Neural progenitor cell (in vitro differentiated cells): ENCODE results near the gene VAT1L. TPM values are rescaled to one million over a fixed set of nuclear protein-coding genes. Genes with fewer than 3 reads are reported as not detected.
A peak's percentile ranks its signal among the peaks of the same experiment; 100 is the strongest.

Experiments
- DNase-seq: peaks from one replicate; pipeline ENCODE4 v3.0.0-alpha.2; 2016; ENCODE audit warnings: low spot score
- H2AFZ ChIP-seq: fragments of 200-600 bp; sonication (generic); replicated peaks from 2 replicates; pipeline ENCODE4 v1.6.1; 2016; ENCODE audit warnings: antibody characterized with exemption
- H3F3A ChIP-seq: fragments of 200-600 bp; sonication (generic); 2 replicates; pipeline ENCODE4 v1.6.1; 2016; ENCODE audit warnings: antibody characterized with exemption, low read depth
- H3K27ac ChIP-seq: fragments of 200-600 bp; sonication (generic); 2 replicates; pipeline ENCODE4 v1.5.1; 2016; ENCODE audit warnings: mild to moderate bottlenecking
- H3K27me3 ChIP-seq: fragments of 200-600 bp; sonication (generic); 2 replicates; pipeline ENCODE4 v1.6.1; 2016; ENCODE audit warnings: mild to moderate bottlenecking, moderate library complexity
- H3K36me3 ChIP-seq: fragments of 200-600 bp; sonication (generic); 2 replicates; pipeline ENCODE4 v1.5.1; 2016
- H3K4me1 ChIP-seq: fragments of 200-600 bp; sonication (generic); 2 replicates; pipeline ENCODE4 v1.6.1; 2016; ENCODE audit warnings: mixed run types
- H3K4me2 ChIP-seq: fragments of 200-600 bp; sonication (generic); 2 replicates; pipeline ENCODE4 v1.6.1; 2016
- H3K4me3 ChIP-seq: fragments of 200-600 bp; sonication (generic); 2 replicates; pipeline ENCODE4 v1.5.1; 2016
- H3K79me2 ChIP-seq: fragments of 200-600 bp; sonication (generic); 2 replicates; pipeline ENCODE4 v1.6.1; 2016; ENCODE audit warnings: low read depth
- H3K9ac ChIP-seq: fragments of 200-600 bp; sonication (generic); 2 replicates; pipeline ENCODE4 v1.6.1; 2016
- H3K9me3 ChIP-seq: fragments of 200-600 bp; sonication (generic); 2 replicates; pipeline ENCODE4 v1.5.1; 2016; ENCODE audit warnings: low read depth
- H4K20me1 ChIP-seq: fragments of 200-600 bp; sonication (generic); 2 replicates; pipeline ENCODE4 v1.6.1; 2016; ENCODE audit warnings: low read depth
- H3K27ac Mint-ChIP-seq: 3 replicates; pipeline ENCODE4 v1.8.0; 2021; ENCODE audit warnings: mixed read lengths
- H3K27me3 Mint-ChIP-seq: 2 replicates; pipeline ENCODE4 v1.8.0; 2022; ENCODE audit warnings: low read depth, mild to moderate bottlenecking, inconsistent platforms, moderate library complexity, mixed read lengths; ENCODE audit not compliant: insufficient read depth
- H3K36me3 Mint-ChIP-seq: 3 replicates; pipeline ENCODE4 v1.8.0; 2021; ENCODE audit warnings: mixed read lengths
- H3K4me1 Mint-ChIP-seq: 3 replicates; pipeline ENCODE4 v1.8.0; 2021; ENCODE audit warnings: mixed read lengths
- H3K4me3 Mint-ChIP-seq: 3 replicates; pipeline ENCODE4 v1.8.0; 2021; ENCODE audit warnings: mild to moderate bottlenecking, moderate library complexity, mixed read lengths
- H3K9me3 Mint-ChIP-seq: 3 replicates; pipeline ENCODE4 v1.8.0; 2020; ENCODE audit warnings: mixed read lengths
- EZH2 ChIP-seq: fragments of 200-600 bp; sonication (generic); IDR thresholded peaks from 2 replicates; pipeline ENCODE4 v1.6.1; 2017; ENCODE audit warnings: antibody characterized with exemption, mild to moderate bottlenecking, moderate library complexity
- EZH2phosphoT487 ChIP-seq: fragments of 200-600 bp; sonication (generic); IDR thresholded peaks from 2 replicates; pipeline ENCODE4 v1.6.1; 2017; ENCODE audit warnings: antibody characterized with exemption
- total RNA-seq: library from RNA; depleted of rRNA; stranded (reverse); fragments of >200 nt; gene quantifications from 2 replicates; pipeline ENCODE4 v1.2.3, GENCODE V29; 2015; ENCODE audit warnings: low replicate concordance
- TF ChIP-seq, protein P1 (sequence below): fragments of 200-600 bp; sonication (generic); IDR thresholded peaks from 2 replicates; pipeline ENCODE4 v1.5.1; 2017; ENCODE audit warnings: antibody characterized with exemption, mild to moderate bottlenecking

Gene VAT1L
- total RNA-seq, 1 donor from 2014 or later, result 43.2 TPM

DNA sequence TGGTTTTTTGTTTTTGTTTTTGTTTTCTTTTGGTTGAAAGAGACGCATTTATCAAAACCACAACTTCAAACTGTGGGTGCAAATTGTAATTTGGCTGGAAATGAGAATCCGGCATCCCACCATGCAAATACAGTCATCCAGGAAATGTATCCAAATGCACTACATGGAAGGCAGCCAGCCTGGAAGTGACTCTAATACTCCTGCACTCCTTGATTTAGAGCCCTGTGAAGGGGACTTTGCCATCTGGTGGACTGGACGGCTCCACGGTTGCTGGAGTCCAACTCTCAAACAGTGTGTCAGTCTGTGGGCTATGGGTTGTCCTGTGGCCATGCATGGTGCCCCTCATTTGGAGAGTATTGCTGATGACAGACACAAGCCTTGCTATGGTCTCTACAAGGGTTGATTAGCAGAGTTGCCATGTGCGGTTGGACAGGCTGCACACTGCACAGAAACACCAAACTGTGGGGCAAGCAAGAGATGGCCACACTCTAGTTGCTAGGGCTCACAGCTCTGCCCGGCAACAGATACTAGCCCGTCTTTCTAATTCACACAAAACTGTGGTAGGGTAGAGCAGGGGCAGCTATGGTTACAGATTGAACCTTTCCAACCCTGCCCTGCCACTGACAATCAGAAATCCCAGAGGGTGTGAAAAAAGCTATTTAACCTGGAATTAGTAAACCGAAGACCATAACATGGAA is 62.4 kb downstream of the VAT1L start:
- peaks cover 10% of the 10 kb centered on the region for H3K36me3 Mint-ChIP-seq
- Histone ChIP-seq H3K79me2 (no peaks in the 10 kb centered on the region), H3K4me1 (peaks cover 8% of the 10 kb centered on the region), H3K9ac (no peak overlapping the region), H3K4me3 (no peak overlapping the region), H3K27ac (no peak overlapping the region), H2AFZ (no peak overlapping the region), H3K36me3 (no peaks in the 10 kb centered on the region), H3K4me2 (no peak overlapping the region), H4K20me1 (no peaks in the 10 kb centered on the region), H3K9me3 (no peaks in the 10 kb centered on the region), H3K27me3 (no peaks in the 10 kb centered on the region), H3F3A (peaks cover under 1% of the 10 kb centered on the region)
- no peak overlapping the region for H3K27ac Mint-ChIP-seq
- H3K27me3 Mint-ChIP-seq, result peaks cover under 1% of the 10 kb centered on the region
- TF ChIP-seq EZH2phosphoT487, result no peak
- DNase-seq, result no peak
- H3K4me3 Mint-ChIP-seq, result no peak overlapping the region
- H3K9me3 Mint-ChIP-seq, result no peaks in the 10 kb centered on the region
- peaks cover 26% of the 10 kb centered on the region for H3K4me1 Mint-ChIP-seq

DNA sequence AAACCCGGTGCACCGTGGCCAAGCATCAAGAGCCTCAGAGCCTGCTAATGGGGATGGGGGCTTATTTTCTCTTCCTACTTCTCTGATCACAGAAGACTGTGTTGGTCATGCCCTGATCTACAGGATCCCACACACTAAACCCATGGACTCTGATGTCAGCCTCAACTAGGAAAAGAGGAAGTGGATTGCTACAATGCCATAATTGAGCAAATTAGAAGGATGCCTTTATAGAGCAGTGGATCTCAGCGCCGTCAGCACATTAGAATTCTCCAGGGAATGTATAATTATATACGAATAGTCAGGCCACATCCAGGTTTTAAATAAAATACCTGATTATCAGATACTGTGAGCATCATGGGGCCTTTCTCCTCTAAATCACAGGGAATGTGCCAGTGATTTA is 64.8 kb downstream of the VAT1L start:
- no peaks in the 10 kb centered on the region for H3K36me3 ChIP-seq
- peak overlapping the region; percentile 43 for H3K27ac Mint-ChIP-seq

DNA sequence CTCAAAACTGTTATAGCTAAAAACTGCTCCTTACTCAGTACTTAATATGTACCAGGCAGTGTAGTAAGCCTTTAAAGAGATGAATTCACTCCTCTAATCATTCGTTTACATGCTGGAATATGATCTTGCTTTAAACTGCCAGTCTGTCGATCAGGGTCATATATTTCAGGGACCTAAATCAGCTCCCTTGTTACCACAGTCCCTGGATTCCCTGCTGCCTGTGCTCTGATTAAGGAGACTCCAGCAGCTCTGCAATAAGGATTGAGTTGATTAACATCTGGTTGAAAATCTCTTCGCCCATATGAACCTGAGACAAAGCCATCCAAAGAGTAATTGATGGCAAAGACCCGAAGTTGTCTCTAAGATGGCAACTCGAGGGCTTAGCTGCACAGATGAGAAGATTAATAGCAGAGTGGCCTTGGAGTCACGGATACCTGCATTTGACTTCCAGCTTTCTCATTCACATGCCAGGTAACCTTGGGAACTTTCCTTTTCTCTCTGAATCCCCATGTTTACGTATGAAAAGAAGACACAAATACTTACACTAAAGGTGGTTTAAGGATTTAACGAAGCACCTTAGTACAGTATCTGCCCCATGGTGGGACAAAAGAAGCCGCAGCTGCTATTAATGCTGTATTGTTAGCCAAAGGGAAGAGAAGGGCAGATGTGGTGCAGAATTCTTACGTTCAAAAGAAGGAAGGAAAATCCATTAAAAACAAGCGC is 68.2 kb downstream of the VAT1L start:
- H3F3A ChIP-seq, result peaks cover 14% of the 10 kb centered on the region
- peaks cover 7% of the 10 kb centered on the region for H3K36me3 Mint-ChIP-seq
- no peak overlapping the region for H3K4me3 Mint-ChIP-seq
- no peak overlapping the region for H3K27ac Mint-ChIP-seq
- H3K4me3 ChIP-seq, result no peak overlapping the region
- no peak overlapping the region for H3K9ac ChIP-seq
- peak overlapping the region; percentile 57 for H3K4me2 ChIP-seq
- H3K27ac ChIP-seq, result no peak overlapping the region
- H3K27me3 Mint-ChIP-seq, result peaks cover 8% of the 10 kb centered on the region
- H3K79me2 ChIP-seq, result no peaks in the 10 kb centered on the region
- H3K9me3 Mint-ChIP-seq, result no peaks in the 10 kb centered on the region
- H2AFZ ChIP-seq, result no peak overlapping the region
- peak; percentile 12 for DNase-seq
- H3K27me3 ChIP-seq, result no peaks in the 10 kb centered on the region
- H3K9me3 ChIP-seq, result no peaks in the 10 kb centered on the region
- TF ChIP-seq, protein P1, sequence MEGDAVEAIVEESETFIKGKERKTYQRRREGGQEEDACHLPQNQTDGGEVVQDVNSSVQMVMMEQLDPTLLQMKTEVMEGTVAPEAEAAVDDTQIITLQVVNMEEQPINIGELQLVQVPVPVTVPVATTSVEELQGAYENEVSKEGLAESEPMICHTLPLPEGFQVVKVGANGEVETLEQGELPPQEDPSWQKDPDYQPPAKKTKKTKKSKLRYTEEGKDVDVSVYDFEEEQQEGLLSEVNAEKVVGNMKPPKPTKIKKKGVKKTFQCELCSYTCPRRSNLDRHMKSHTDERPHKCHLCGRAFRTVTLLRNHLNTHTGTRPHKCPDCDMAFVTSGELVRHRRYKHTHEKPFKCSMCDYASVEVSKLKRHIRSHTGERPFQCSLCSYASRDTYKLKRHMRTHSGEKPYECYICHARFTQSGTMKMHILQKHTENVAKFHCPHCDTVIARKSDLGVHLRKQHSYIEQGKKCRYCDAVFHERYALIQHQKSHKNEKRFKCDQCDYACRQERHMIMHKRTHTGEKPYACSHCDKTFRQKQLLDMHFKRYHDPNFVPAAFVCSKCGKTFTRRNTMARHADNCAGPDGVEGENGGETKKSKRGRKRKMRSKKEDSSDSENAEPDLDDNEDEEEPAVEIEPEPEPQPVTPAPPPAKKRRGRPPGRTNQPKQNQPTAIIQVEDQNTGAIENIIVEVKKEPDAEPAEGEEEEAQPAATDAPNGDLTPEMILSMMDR, result no peak
- TF ChIP-seq EZH2 (no peak), EZH2phosphoT487 (no peak)
- no peaks in the 10 kb centered on the region for H4K20me1 ChIP-seq
- H3K4me1 ChIP-seq, result peaks cover 13% of the 10 kb centered on the region
- peaks cover 24% of the 10 kb centered on the region for H3K4me1 Mint-ChIP-seq
- H3K36me3 ChIP-seq, result no peaks in the 10 kb centered on the region

More for the DNA sequence above, 64.8 kb downstream of the VAT1L start:
- no peak overlapping the region for H3K4me3 Mint-ChIP-seq
- no peak overlapping the region for H3K9ac ChIP-seq
- H3K27ac ChIP-seq, result no peak overlapping the region
- TF ChIP-seq, protein P1, result no peak
- TF ChIP-seq EZH2phosphoT487 (no peak), EZH2 (no peak)
- H2AFZ ChIP-seq, result no peak overlapping the region
- no peak overlapping the region for H3K4me2 ChIP-seq
- peaks cover 13% of the 10 kb centered on the region for H3K4me1 ChIP-seq
- H3K9me3 ChIP-seq, result no peaks in the 10 kb centered on the region
- no peaks in the 10 kb centered on the region for H3K27me3 ChIP-seq
- H3K36me3 Mint-ChIP-seq, result peaks cover 7% of the 10 kb centered on the region
- peaks cover 23% of the 10 kb centered on the region for H3K4me1 Mint-ChIP-seq
- peaks cover 14% of the 10 kb centered on the region for H3F3A ChIP-seq
- no peaks in the 10 kb centered on the region for H3K79me2 ChIP-seq
- no peaks in the 10 kb centered on the region for H3K9me3 Mint-ChIP-seq
- H3K27me3 Mint-ChIP-seq, result no peaks in the 10 kb centered on the region
- H3K4me3 ChIP-seq, result no peak overlapping the region
- no peak for DNase-seq
- H4K20me1 ChIP-seq, result no peaks in the 10 kb centered on the region

DNA sequence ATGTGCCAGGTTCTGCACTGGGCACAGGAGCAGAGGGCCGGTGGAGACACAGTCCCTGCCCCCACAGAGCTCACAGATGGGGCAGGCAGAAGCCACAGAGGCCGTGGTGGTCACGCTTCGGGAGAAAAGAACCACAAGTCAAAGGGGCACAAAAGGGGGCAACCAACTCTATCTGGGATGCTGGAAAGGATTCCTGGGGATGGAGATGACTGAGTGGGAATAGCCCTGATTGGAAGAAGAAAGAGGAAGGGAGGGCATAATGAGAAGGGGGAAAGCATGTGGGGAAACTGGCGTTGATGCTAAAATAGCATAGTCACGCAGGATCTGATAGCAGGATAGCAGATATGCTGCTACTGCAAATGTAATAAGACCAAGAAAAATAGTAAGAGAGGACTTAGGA is 69.7 kb downstream of the VAT1L start:
- peaks cover 13% of the 10 kb centered on the region for H3K36me3 Mint-ChIP-seq
- peaks cover 21% of the 10 kb centered on the region for H3K4me1 Mint-ChIP-seq
- H3K9ac ChIP-seq, result no peak overlapping the region
- no peak overlapping the region for H3K4me2 ChIP-seq
- no peaks in the 10 kb centered on the region for H3K9me3 ChIP-seq
- no peak overlapping the region for H2AFZ ChIP-seq
- no peaks in the 10 kb centered on the region for H3K27me3 ChIP-seq
- peaks cover 13% of the 10 kb centered on the region for H3K4me1 ChIP-seq
- H3F3A ChIP-seq, result peaks cover 14% of the 10 kb centered on the region
- H3K4me3 ChIP-seq, result no peak overlapping the region
- no peak for TF ChIP-seq EZH2
- TF ChIP-seq, protein P1, result no peak
- no peak for TF ChIP-seq EZH2phosphoT487
- H3K9me3 Mint-ChIP-seq, result no peaks in the 10 kb centered on the region
- DNase-seq, result no peak
- H3K27me3 Mint-ChIP-seq, result peaks cover 8% of the 10 kb centered on the region
- no peaks in the 10 kb centered on the region for H4K20me1 ChIP-seq
- no peak overlapping the region for H3K27ac Mint-ChIP-seq
- no peaks in the 10 kb centered on the region for H3K36me3 ChIP-seq
- H3K4me3 Mint-ChIP-seq, result no peak overlapping the region
- no peaks in the 10 kb centered on the region for H3K79me2 ChIP-seq
- no peak overlapping the region for H3K27ac ChIP-seq
